Naive thymus-derived CD8-positive, alpha-beta T cell (primary cell): ENCODE results near the gene IGFBP6. TPM values are rescaled to one million over a fixed set of nuclear protein-coding genes. Genes with fewer than 3 reads are reported as not detected.
A peak's percentile ranks its signal among the peaks of the same experiment; 100 is the strongest.

ENCODE experiments used
- ATAC-seq, 2 donors: fragments of 150-1000 bp; cut with Tn5 transposase in 1 of 2; sonication (Bioruptor Pico), chemical (Tn5 transposase) in 1 of 2; 1 replicate in 1 of 2; 2 replicates in 1 of 2; pipeline ENCODE4 v1.10.0; 2021; ENCODE audit warnings: mild to moderate bottlenecking in 2 of 2, moderate library complexity in 2 of 2
- POLR2A ChIA-PET: fragments of 350-600 bp; sonication (Branson Sonifier 250); formaldehyde crosslinking; loops from one replicate; lab custom pipeline; 2021; ENCODE audit warnings: antibody characterized with exemption; lab: Charles Lee
- DNase-seq, 10 donors: peaks; one replicate each; pipeline versions ENCODE4 v3.0.0 to v3.0.0-alpha.2; 2020 to 2022
- H3K27ac Mint-ChIP-seq, 10 donors: one replicate each; pipeline ENCODE4 v1.8.0; 2020 to 2022; ENCODE audit warnings: mild to moderate bottlenecking in 10 of 10, mixed read lengths in 10 of 10, moderate library complexity in 4 of 10, inconsistent platforms in 1 of 10
- H3K27me3 Mint-ChIP-seq, 5 donors: one replicate each; pipeline ENCODE4 v1.8.0; 2021 to 2022; ENCODE audit warnings: mixed read lengths in 5 of 5
- H3K36me3 Mint-ChIP-seq, 3 donors: one replicate each; pipeline ENCODE4 v1.8.0; 2020 to 2022; ENCODE audit warnings: mixed read lengths in 3 of 3, mild to moderate bottlenecking in 2 of 3, inconsistent platforms in 1 of 3
- H3K4me1 Mint-ChIP-seq, 4 donors: one replicate each; pipeline ENCODE4 v1.8.0; 2021 to 2022; ENCODE audit warnings: mixed read lengths in 4 of 4
- H3K4me3 Mint-ChIP-seq, 10 donors: one replicate each; pipeline ENCODE4 v1.8.0; 2020 to 2022; ENCODE audit warnings: mild to moderate bottlenecking in 10 of 10, mixed read lengths in 10 of 10, moderate library complexity in 6 of 10, inconsistent platforms in 1 of 10
- H3K9me3 Mint-ChIP-seq, 9 donors: one replicate each; pipeline ENCODE4 v1.8.0; 2020 to 2022; ENCODE audit warnings: mixed read lengths in 9 of 9, mild to moderate bottlenecking in 3 of 9, inconsistent platforms in 1 of 9, moderate library complexity in 1 of 9
- polyA plus RNA-seq, 3 donors: library from polyadenylated mRNA; unstranded; fragments of 300-500 nt; fragmentation: Illumina TruSeq; gene quantifications; one replicate each; pipeline ENCODE4 v1.2.3, GENCODE V29; 2021
- total RNA-seq, 8 experiments: library from RNA in 2 of 8; stranded (reverse) in 2 of 8; gene quantifications; one replicate each; pipeline ENCODE4 v1.2.3 and lab custom pipeline; 2021 to 2026

The IGFBP6 gene
- total and polyA plus RNA-seq, 5 experiments from 2014 or later: 0.65 to 16.9 (median 12.2) TPM; not detected in 1

DNA sequence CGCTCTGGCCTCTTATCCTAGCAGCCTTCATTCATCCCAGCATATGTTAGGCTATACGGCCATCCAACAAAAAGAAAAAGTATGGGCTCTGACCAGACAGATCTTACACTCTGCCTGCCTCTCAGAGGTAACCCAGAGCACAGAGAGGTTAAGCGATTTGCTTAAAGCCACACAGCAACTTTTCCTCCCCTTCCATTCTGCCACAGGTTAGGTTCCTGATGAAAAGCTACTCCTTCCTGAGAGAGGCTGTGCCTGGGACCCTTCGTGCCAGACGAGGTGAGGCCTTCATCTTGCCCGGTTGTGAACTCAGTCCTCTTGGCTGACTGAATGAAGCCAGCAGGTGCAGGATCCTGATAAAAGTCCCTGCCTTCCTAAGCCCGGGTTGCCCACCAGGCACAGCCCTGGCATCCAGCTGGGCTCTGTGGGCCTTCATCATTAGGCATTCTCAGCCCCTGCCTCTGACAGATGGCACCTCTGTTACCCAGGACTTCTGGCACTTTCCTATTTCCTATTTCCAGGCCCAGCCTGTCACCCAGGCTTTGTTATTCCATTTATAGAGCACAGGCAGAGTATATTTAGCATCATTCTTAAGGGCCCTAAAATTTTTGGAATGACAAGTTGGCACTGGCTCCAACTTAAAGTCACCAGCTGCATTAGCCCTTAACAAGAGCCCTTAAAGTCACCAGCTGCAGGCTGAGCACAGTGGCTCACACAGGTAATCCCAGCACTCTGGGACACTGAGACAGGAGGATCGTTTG, 18.6 kb downstream of the IGFBP6 start:
- H3K36me3 Mint-ChIP-seq: peaks cover 0 to 9% (median 0%) of the 10 kb centered on the region in 3 donors
- peaks cover 0 to 2% (median 0%) of the 10 kb centered on the region in 4 donors for H3K4me1 Mint-ChIP-seq
- ATAC-seq (no peak), DNase-seq (no peak)
- no peak overlapping the region for H3K4me3 Mint-ChIP-seq
- no peaks in the 10 kb centered on the region for H3K9me3 Mint-ChIP-seq
- no peak overlapping the region for H3K27ac Mint-ChIP-seq
- H3K27me3 Mint-ChIP-seq: no peaks in the 10 kb centered on the region
- POLR2A ChIA-PET: interaction anchor here (0.5 to 1.4 kb wide), 2 partner anchors 65 to 382 kb away, joined by 3 read pairs; partner anchors contain the start of genes CSAD and ZNF740

DNA sequence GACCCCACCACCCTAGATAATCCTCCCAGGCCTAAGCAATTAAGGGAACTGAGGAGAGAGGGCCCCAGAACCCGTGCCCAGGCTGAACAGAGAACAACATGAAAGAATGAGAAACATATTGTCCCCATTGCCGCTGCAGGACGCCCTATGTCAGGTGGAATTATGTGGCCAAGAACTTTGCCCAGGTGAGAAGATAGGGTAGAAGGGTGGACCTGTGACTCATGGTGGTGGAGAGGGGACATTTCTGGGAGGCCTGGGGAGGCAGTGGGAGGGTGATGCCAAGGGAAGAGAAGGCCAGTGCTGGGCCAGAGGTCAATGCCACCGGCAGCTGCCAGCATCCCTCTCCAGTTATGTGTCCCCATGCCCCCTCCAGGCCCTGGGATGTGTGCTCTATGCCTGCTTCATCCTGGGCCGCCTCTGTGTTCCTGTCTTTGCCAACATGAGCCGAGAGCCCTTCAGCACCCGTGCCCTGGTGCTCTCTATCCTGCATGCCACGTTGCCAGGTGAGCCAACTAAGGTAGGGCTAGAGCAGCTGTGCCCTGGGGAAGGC, 21.4 kb downstream of the IGFBP6 start:
- peaks cover 0 to 14% (median 0%) of the 10 kb centered on the region in 3 donors for H3K36me3 Mint-ChIP-seq
- no peaks in the 10 kb centered on the region for H3K9me3 Mint-ChIP-seq
- H3K27me3 Mint-ChIP-seq: no peaks in the 10 kb centered on the region
- no peak overlapping the region for H3K4me3 Mint-ChIP-seq
- no peak overlapping the region for H3K27ac Mint-ChIP-seq
- ATAC-seq (no peak), DNase-seq (no peak)
- H3K4me1 Mint-ChIP-seq: peaks cover 0 to 2% (median 0%) of the 10 kb centered on the region in 4 donors
- POLR2A ChIA-PET: no interaction called here

DNA sequence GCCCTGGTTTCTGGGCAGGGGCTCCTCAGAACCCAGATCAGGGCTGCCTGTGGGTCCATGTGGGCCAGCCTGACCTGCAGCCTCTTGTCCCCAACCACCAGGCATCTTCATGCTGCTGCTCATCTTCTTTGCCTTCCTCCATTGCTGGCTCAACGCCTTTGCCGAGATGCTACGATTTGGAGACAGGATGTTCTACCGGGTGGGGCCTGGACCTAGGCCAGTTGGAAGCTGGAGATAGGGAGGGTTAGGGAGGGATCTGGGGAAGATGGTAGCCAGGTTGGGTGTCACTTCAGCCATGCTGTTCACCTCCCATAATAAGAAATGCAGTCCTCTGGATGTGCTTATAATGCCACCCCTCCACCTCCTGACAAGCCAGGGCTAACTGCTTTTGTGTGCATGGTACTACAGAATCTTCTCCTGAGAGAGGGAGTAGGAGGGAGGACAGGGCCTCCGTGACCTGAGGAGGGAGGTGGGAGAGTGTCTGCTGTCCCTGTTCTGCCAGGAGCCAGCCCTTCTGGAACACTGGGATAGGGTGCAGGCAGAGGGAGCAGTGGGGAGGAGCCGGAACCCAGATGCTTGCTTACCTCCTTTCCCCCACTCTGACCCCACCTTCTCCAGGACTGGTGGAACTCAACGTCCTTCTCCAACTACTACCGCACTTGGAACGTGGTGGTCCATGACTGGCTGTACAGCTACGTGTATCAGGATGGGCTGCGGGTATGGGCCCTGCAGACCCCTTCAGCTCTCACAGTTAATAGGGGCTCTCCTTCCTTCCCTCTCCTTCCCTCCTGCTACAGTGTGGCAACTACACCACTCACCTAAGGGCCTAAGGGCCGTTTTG, 23.4 kb downstream of the IGFBP6 start:
- peaks cover 0 to 2% (median 0%) of the 10 kb centered on the region in 4 donors for H3K4me1 Mint-ChIP-seq
- ATAC-seq (no peak), DNase-seq (no peak)
- no peaks in the 10 kb centered on the region for H3K27me3 Mint-ChIP-seq
- H3K9me3 Mint-ChIP-seq: no peaks in the 10 kb centered on the region
- peak overlapping the region in 1 of 10 donors; percentile 54 for H3K27ac Mint-ChIP-seq
- POLR2A ChIA-PET: interaction anchor here (0.7 kb wide), 2 partner anchors 85 to 170 kb away, joined by 4 to 5 read pairs; no protein-coding TSS in a partner anchor
- H3K4me3 Mint-ChIP-seq: no peak overlapping the region
- H3K36me3 Mint-ChIP-seq: peaks cover 0 to 23% (median 8%) of the 10 kb centered on the region in 3 donors

DNA sequence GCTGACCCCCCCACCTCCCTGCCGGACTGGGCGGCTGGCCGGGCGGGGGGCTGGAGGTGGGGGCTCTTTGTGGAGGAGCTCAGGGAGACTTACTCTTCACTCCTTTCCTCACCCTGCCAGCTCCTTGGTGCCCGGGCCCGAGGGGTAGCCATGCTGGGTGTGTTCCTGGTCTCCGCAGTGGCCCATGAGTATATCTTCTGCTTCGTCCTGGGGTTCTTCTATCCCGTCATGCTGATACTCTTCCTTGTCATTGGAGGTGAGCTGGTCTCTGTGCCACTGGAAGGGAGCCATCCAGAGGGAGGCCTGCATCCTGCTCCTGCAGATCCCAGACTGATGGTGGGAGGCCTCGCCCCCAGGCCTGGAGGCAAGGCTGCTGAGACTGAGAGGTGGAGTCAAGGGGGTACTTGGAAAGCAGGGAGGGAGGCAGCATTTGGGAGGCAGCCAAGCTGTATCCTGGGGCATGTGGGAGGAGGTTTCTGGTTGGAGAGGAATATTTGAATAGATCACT, 25.5 kb downstream of the IGFBP6 start:
- DNase-seq (no peak), ATAC-seq (no peak)
- Mint-ChIP-seq H3K9me3 (no peaks in the 10 kb centered on the region), H3K4me3 (no peak overlapping the region), H3K36me3 (peaks cover 0 to 23% (median 8%) of the 10 kb centered on the region in 3 donors), H3K27me3 (peaks cover 0 to 1% (median 0%) of the 10 kb centered on the region in 5 donors), H3K4me1 (peaks cover 0 to 3% (median under 1%) of the 10 kb centered on the region in 4 donors), H3K27ac (peak overlapping the region in 1 of 10 donors; percentile 39)
- POLR2A ChIA-PET: interaction anchor here (1.0 kb wide), 1 partner anchor 44 kb away, joined by 5 read pairs; the partner anchor contains the start of gene SPRYD3

DNA sequence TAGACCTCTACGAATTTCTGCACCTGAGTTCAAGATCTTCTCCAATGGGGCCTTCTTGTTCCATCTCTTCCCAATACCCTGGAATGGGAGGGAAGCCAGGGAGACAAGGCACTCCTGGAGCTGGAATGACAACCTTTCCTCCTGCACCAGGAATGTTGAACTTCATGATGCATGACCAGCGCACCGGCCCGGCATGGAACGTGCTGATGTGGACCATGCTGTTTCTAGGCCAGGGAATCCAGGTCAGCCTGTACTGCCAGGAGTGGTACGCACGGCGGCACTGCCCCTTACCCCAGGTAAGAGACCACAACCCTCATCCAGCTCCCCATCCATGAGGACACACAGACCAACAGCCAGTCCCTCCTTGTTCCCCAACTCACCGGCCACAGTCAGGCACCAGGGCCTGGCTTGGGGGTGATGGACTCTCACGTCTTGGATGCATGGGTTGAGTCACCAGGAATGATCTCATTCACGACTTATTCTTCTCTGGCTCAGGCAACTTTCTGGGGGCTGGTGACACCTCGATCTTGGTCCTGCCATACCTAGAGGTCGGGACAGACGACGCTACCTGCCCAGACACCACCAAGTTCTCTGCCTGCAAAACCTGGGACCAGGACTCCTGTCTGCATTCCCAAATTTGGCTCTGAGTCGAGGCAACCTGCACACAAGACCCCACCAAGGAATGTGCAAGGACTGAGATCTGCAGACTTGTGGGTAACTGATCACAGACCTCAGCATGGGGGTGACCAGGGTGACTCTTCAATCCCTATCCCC, 26.3 kb downstream of the IGFBP6 start:
- POLR2A ChIA-PET: interaction anchor here (1.0 kb wide), 1 partner anchor 44 kb away, joined by 5 read pairs; the partner anchor contains the start of gene SPRYD3
- Mint-ChIP-seq H3K4me3 (no peak overlapping the region), H3K9me3 (no peaks in the 10 kb centered on the region), H3K27me3 (peaks cover 0 to 1% (median 0%) of the 10 kb centered on the region in 5 donors), H3K27ac (no peak overlapping the region), H3K36me3 (peaks cover 0 to 22% (median 8%) of the 10 kb centered on the region in 3 donors), H3K4me1 (peaks cover 0 to 3% (median under 1%) of the 10 kb centered on the region in 4 donors)
- ATAC-seq (no peak), DNase-seq (no peak)

DNA sequence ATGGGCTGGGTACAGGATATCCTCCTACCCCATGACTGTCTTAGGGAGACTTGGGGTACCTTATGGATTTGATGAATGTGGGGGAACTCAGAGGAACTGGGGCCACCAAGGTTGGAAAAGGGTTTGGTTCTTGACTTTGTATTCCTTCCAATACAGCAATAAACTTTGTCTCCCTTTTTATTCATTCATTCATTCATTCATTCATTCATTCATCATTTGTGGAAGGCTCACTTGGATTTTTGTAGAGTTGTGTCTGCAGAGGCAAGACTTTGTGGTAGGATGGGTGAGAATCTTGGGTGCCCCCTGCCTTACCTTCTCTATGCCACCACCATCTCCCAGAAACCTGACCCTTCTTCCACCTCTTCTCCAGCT, 26.9 kb downstream of the IGFBP6 start:
- Mint-ChIP-seq H3K4me1 (peaks cover 0 to 4% (median 3%) of the 10 kb centered on the region in 4 donors), H3K27me3 (peaks cover 0 to 1% (median 0%) of the 10 kb centered on the region in 5 donors), H3K4me3 (no peak overlapping the region), H3K36me3 (peaks cover 0 to 22% (median 8%) of the 10 kb centered on the region in 3 donors), H3K27ac (peak overlapping the region in 2 of 10 donors; percentile 48 to 62), H3K9me3 (no peaks in the 10 kb centered on the region)
- no peak for ATAC-seq
- no peak for DNase-seq
- POLR2A ChIA-PET: no interaction called here

DNA sequence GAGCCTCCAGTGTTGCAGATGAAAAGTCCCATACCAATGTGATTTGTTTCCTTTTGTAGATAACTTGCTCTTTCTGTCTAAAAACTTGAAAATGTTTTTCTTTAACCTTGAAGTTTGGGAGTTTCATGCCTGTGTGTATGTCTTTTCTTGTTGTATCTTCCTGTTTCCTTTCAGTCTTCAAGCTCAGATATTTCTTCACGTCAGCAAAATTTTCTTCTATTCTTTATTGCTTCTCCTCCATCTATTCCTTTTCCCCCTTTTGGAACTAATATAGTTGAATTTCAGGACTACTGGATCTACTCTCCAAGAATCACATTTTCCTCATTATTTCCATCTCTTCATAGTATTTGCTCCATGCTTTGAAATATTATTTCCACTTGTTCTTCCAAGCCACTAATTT, 29.7 kb downstream of the IGFBP6 start:
- POLR2A ChIA-PET: no interaction called here
- Mint-ChIP-seq H3K27me3 (peaks cover 0 to 3% (median 1%) of the 10 kb centered on the region in 5 donors), H3K4me1 (peaks cover 0 to 8% (median 3%) of the 10 kb centered on the region in 4 donors), H3K27ac (peak overlapping the region in 1 of 10 donors; percentile 2), H3K4me3 (no peak overlapping the region), H3K9me3 (no peaks in the 10 kb centered on the region), H3K36me3 (peaks cover 0 to 16% (median 8%) of the 10 kb centered on the region in 3 donors)
- ATAC-seq (no peak), DNase-seq (no peak)

DNA sequence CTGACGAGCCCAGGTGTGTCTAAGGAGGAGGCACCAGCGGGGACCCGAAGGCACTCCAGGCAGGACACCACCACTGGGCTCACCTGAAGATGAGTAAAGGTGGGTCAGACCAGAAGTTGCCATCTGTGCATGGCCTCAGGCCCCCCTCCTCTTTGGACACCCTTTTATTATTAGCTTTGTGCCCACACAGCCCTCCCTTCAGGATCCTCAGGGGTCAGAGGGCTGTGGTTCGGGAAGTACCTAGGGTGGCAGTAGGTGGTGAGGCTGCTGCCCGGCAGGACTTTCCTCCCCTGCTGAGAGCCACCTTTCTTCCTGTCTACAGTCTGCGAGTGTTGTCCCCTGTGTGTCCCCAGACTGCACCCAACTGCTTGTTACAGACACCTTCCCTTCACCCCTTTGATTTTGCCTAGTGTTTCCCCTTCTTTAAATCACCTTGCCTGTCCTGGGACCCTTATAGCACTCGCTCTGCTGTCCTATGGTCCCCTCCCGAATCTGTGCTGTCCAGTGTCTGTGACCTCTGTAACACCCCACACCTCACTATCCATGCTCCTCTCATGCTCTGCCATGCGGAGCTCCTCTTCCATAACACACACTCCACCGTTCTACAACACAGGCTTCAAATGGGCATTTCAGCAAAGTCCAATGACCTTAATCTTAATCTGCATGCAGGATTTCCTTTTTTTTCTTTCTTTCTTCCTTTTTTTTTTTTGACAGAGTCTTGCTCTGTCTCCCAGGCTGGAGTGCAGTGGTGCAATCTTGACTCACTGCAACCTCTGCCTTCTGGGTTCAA, 31.5 kb downstream of the IGFBP6 start:
- H3K27me3 Mint-ChIP-seq: peaks cover 0 to 3% (median 1%) of the 10 kb centered on the region in 5 donors
- H3K4me1 Mint-ChIP-seq: peaks cover 0 to 8% (median 3%) of the 10 kb centered on the region in 4 donors
- no peak for ATAC-seq

DNA sequence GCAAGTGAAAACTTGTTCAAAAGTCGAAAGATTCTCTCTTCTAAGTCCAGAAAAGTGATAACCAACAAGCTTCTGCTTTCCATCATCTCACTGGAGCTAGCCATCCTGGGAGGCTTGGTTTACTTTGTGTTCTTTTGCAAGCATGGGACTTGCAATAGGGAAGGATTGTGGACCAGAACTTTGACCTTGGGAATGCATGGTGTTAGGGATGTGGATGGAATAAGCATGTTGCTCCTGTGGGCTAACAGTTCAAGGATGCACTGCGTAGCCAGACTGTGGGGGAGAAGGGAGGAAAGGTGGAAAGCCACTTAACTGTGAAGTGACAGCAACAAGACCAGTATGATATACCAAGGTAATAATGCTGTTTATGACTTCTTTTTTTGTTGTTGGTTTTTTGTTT, 34.4 kb downstream of the IGFBP6 start:
- H3K9me3 Mint-ChIP-seq: peaks cover 0 to 7% (median 0%) of the 10 kb centered on the region in 9 donors
- peak overlapping the region in 1 of 10 donors; percentile 22 for H3K27ac Mint-ChIP-seq
- peaks cover 0 to 2% (median 0%) of the 10 kb centered on the region in 3 donors for H3K36me3 Mint-ChIP-seq
- H3K4me1 Mint-ChIP-seq: peaks cover 0 to 8% (median 3%) of the 10 kb centered on the region in 4 donors
- no peak overlapping the region for H3K4me3 Mint-ChIP-seq
- H3K27me3 Mint-ChIP-seq: peaks cover 0 to 3% (median 1%) of the 10 kb centered on the region in 5 donors
- POLR2A ChIA-PET: no interaction called here
- ATAC-seq (no peak), DNase-seq (no peak)

More for the DNA sequence above, 31.5 kb downstream of the IGFBP6 start:
- Mint-ChIP-seq H3K9me3 (no peaks in the 10 kb centered on the region), H3K4me3 (no peak overlapping the region), H3K36me3 (peaks cover 0 to 9% (median 7%) of the 10 kb centered on the region in 3 donors), H3K27ac (peak overlapping the region in 1 of 10 donors; percentile 33)
- POLR2A ChIA-PET: interaction anchor here (0.5 to 0.7 kb wide), 2 partner anchors 137 to 302 kb away, joined by 3 to 8 read pairs; no protein-coding TSS in a partner anchor
- no peak for DNase-seq

DNA sequence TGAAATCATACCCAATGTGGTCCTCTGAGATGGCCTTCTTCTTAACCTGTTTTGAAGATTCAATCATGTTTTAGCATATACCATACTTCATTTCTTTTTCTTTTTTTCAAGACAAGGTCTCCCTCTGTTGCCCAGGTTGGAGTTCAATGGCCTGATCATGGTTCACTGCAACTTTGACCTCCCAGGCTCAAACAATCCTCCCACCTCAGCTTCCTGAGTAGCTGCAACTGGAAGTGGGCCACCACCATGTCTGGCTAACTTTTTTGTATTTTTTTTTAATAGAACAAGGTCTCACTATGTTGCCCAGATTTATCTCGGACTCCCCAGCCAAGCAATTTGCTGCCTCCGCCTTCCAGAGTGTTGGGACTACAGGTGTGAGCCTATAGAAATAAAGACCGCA, 36.3 kb downstream of the IGFBP6 start:
- Mint-ChIP-seq H3K4me3 (no peak overlapping the region), H3K27ac (peak overlapping the region in 1 of 10 donors; percentile 38), H3K4me1 (peaks cover 0 to 8% (median 2%) of the 10 kb centered on the region in 4 donors), H3K36me3 (no peaks in the 10 kb centered on the region), H3K9me3 (peaks cover 0 to 17% (median 3%) of the 10 kb centered on the region in 9 donors), H3K27me3 (peaks cover 0 to 4% (median 0%) of the 10 kb centered on the region in 5 donors)
- ATAC-seq (no peak), DNase-seq (no peak)
- POLR2A ChIA-PET: no interaction called here

DNA sequence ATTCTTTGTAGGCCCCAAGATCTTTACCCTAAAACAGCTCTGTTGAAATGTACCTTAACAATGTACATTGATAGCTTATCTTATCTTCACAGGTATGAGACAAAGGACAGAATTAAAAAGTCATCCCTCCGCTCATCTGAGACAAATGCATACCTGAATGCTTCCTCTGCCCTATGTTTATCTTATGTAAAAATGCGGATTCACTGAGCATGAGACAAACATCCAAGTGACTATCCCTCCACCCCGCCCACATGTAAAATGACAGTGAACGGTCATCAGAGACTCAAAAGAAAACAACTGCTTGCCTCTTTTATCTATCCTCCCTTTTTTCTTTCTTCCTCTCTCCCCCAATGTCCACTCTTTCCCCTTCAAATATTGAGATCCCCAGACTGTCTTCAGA, 45.9 kb downstream of the IGFBP6 start:
- no peak for DNase-seq
- H3K4me3 Mint-ChIP-seq: no peak overlapping the region
- H3K27ac Mint-ChIP-seq: no peak overlapping the region
- H3K36me3 Mint-ChIP-seq: no peaks in the 10 kb centered on the region
- ATAC-seq: no peak
- no peaks in the 10 kb centered on the region for H3K4me1 Mint-ChIP-seq
- POLR2A ChIA-PET: interaction anchor here (0.6 to 0.7 kb wide), 2 partner anchors 16 to 152 kb away, joined by 3 to 4 read pairs; partner anchors contain the start of gene PFDN5
- peaks cover 0 to 3% (median 0%) of the 10 kb centered on the region in 9 donors for H3K9me3 Mint-ChIP-seq
- H3K27me3 Mint-ChIP-seq: peaks cover 0 to 3% (median 0%) of the 10 kb centered on the region in 5 donors
